ENCODE results near the gene LAMB4.

DNA sequence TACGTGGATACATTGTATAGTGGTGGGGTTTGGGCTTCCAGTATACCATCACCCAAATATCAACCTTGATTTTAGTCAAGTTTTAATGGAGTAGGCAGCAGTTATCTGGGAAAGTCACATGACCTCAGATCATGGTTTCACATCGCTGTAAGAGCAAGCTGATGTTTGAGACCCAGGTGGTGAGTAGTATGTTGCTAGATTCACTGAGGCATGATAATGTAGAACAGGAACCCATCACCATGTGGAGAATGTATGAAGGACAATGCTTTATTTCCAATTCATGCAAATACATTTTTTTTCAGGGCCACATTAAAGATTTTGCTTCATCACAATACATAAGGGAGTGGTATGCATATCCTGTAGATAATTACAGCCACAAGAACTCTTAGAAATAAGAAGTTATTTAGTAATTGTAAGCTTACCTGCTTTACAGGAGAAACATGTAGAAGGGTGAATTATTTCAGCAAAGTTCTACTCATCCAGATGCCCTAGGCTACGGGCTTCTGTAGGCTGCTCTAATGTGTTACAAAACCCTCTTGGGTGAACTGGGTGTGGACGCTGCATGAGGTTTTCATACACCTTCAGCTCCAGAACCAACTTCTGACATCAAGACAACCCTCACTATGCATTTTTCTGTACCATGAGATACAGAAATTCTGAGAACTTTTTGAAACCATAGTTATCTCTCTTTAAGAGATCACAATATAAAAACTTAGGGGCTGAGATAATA is 27.6 kb upstream of the LAMB4 start:
- no peak for TF ChIP-seq POLR2A (IDR thresholded peaks at IDR 0.05)
- TF ChIP-seq, protein P1, sequence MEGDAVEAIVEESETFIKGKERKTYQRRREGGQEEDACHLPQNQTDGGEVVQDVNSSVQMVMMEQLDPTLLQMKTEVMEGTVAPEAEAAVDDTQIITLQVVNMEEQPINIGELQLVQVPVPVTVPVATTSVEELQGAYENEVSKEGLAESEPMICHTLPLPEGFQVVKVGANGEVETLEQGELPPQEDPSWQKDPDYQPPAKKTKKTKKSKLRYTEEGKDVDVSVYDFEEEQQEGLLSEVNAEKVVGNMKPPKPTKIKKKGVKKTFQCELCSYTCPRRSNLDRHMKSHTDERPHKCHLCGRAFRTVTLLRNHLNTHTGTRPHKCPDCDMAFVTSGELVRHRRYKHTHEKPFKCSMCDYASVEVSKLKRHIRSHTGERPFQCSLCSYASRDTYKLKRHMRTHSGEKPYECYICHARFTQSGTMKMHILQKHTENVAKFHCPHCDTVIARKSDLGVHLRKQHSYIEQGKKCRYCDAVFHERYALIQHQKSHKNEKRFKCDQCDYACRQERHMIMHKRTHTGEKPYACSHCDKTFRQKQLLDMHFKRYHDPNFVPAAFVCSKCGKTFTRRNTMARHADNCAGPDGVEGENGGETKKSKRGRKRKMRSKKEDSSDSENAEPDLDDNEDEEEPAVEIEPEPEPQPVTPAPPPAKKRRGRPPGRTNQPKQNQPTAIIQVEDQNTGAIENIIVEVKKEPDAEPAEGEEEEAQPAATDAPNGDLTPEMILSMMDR (IDR thresholded peaks at IDR 0.05), result no peak

Data from prostate gland (tissue), 2 donors.